ENCODE measurements around the gene ARHGAP25.

Gene ARHGAP25, protein sequence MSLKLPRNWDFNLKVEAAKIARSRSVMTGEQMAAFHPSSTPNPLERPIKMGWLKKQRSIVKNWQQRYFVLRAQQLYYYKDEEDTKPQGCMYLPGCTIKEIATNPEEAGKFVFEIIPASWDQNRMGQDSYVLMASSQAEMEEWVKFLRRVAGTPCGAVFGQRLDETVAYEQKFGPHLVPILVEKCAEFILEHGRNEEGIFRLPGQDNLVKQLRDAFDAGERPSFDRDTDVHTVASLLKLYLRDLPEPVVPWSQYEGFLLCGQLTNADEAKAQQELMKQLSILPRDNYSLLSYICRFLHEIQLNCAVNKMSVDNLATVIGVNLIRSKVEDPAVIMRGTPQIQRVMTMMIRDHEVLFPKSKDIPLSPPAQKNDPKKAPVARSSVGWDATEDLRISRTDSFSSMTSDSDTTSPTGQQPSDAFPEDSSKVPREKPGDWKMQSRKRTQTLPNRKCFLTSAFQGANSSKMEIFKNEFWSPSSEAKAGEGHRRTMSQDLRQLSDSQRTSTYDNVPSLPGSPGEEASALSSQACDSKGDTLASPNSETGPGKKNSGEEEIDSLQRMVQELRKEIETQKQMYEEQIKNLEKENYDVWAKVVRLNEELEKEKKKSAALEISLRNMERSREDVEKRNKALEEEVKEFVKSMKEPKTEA

DNA sequence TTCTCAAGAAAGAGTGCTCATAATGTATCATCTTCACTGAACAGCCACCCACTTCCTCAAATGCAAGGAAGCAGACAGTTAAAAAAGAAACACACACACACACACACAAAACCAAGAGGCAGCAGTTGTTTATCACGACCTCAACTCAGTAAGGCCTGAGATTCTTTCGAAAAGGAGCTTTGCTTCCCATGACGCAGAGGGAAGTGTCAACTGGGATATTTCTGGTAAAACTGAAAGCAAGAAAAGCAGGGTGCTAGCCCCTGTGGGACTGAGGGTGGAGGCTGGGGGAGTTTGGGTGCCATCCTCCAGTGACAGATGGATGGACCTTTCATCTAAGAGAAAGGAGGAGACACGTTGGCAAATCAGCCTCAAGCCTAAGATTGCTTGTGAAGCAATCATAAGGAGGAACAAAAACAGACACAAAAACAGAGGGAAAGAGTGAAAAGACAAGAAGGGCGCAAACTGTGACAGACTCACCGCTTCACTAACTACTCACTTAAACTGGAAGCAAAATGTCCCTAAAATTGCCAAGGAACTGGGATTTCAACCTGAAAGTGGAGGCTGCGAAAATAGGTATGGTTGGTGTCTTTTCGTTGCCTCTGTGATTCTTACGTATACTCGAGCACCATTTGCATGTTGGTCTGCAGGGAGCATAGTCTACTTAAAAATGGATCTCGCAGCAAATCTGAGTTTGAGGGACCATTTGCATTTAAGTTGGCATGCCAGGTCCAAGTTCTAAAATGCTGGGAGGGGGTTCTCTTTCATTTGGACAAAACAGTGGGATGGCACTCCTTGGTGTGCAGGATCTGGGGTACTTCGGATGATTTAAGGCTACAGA lies at the start of gene ARHGAP25:
Gene ARHGAP25 (plus strand): TSS at position 124 of the 838 bp plus-strand sequence. CDS start 389 bp downstream, at position 513.
- DNase-seq (ENCODE audit: low read depth in 2 of 3, low spot score in 1 of 3) = peak; percentile 57 to 68 (median 57)

DNA sequence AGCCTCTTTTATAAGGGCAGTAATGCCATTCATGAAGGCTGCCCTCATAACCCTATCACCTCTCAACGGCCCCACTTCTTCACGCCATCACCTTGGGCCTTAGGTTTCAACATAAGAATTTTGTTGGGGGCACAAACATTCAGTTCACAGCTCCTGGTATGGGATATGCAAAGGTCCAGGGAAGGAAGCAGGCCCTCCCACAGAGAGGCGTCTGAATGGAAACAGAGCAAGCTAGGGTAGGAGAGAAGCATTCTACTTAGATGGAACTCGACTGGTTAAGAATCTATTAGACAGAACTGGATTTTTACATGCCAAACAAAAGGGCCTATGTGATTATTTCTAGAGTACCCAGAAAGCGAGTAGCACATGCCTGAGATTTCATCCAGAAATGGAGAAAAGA lies 48.4 kb upstream of the ARHGAP25 start:
- no peak for DNase-seq (ENCODE audit: low read depth in 2 of 3, low spot score in 1 of 3)

DNA sequence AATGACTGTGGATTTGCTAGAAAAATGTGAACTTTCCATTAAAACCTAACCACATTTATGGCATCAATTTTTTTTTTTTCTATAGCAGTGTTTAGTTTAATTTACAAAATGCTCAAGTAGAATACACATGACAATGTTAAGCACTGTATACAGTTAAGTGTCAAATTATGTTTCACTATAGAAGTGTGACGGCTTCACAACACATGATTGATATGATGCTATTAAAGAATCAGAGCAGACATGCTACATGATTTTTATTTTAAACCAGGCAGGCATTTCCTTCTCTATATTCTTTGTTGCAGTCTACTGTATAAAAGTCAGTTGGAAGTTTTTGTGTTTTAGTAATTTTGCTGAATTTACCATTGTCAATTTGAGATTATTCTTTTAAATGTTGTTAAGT lies 47.6 kb upstream of the ARHGAP25 start:
- no peak for DNase-seq (ENCODE audit: low read depth in 2 of 3, low spot score in 1 of 3)

DNA sequence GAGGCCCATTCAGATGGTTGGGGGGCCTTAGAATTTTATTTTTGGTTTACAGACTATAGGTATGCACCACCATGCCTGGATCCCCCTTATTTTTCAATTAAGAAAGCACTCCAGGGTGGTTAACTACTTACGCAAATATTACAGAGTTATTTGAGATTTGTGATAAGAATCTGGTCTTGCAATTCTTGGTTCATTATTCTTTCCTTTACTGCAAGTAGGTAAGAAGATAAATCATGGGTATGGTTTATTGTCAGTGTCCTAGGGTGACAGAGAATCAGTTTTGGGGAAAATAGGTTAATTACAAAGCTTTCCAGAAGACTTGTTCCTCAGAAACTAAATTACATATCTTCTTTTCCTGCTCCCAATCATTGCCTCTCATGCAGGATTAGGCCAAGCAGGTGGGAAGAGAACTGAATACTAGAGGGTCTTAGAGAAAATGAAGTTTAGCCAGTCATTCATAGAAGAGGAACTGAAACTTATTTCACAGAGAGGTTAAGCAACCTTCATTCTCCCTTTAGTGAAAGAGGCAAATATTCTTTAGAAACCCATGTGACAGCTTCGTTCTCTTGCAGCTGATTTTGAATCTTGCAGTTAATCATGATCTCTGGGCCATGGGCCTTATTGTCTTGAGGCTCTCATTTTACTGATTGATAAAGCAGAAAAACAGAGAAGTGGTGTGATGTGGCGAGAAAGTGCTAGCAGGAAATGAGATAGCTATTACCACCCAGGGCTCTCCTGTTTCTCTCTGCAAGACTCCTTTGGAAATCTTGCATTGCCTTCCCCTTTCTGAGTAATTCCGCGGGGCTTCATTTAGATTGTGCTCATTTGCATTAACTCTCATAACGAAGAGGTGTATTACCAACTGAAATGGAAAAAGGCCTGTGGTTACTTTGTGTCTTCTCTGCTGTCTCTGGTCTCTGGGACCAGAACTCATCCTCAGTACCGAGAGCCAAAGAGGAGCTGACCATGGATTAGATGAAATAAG lies 44.8 kb upstream of the ARHGAP25 start:
- peak; percentile 5 to 26 (median 22) for DNase-seq (ENCODE audit: low read depth in 2 of 3, low spot score in 1 of 3)

DNA sequence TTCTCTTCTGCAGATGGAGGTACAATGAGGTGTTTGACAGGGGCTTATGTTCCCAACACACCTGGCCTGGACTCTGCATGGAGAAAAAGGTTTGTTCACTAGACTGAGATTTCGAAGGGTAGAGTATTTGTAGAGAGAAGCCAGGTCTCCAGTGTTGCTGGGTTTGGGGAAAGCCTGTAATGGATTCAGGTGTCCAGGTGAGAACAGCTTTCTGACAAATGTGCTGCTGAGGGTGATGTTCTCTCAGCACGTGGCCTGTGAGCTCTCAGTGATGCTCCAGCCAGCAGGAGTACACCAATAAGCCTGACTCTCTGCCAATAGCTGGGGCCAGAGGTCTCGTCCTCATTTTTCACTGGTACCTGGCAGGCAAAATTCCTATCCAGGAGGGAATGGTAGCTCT lies 43.8 kb upstream of the ARHGAP25 start:
- DNase-seq (ENCODE audit: low read depth in 2 of 3, low spot score in 1 of 3) = no peak

DNA sequence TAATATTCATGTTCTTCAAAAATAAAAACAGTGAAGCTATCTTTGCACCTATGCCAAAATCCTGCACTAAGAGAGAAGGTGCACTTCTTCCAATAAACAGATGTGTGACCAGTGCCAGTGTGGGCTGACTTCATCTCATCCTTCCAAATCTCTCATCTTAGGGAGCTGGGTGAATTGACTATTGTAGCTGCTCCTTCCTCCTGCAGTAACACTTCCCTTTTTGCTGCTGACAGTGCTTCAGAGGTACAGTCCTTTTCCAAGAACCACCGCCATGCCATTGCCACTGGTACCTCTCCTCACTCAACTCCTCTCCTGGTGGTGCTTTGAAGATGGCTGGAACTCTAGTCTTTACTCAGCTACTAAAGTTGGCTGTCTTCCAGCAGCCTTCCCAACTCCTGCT lies 42.1 kb upstream of the ARHGAP25 start:
- no peak for DNase-seq (ENCODE audit: low read depth in 2 of 3, low spot score in 1 of 3)

DNA sequence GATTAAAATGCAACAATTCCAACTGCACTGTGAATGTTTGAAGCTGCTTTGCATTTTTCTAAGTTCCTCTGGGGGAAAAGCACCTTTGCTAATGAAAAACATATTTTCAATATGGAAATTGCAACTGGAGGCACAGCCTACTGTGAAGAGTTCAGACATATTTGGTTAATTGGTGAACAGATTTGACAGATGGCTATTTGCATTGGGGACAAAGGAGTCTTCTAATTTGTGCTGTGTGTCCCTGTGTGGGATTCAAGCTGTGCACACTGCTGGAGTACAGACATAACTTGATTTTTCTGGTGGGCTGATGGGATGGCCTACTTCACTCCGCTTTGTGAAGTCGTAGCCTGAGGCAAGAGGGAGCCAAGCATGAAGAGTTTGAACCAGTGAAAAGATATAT lies 40.7 kb upstream of the ARHGAP25 start:
- DNase-seq (ENCODE audit: low read depth in 2 of 3, low spot score in 1 of 3) = no peak

DNA sequence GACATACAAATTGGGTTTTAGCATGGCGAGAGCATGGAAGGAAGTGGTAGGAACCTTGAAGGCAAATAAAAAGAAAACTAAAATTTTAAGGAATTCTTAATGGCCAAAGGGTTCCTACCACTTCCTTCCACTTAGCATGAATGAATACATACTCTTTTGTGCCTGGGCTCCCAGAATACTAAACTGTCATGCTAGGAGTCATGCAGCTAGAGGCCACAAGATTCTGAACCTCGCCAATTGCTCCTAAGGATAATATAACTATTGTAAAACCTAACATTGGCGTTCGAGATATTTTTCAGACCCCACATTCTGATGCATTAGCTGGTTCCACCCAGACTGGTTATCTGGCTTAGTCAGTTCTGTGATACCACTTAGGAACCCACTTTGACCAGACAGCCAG lies 38.6 kb upstream of the ARHGAP25 start:
- DNase-seq (ENCODE audit: low read depth in 2 of 3, low spot score in 1 of 3) = no peak

DNA sequence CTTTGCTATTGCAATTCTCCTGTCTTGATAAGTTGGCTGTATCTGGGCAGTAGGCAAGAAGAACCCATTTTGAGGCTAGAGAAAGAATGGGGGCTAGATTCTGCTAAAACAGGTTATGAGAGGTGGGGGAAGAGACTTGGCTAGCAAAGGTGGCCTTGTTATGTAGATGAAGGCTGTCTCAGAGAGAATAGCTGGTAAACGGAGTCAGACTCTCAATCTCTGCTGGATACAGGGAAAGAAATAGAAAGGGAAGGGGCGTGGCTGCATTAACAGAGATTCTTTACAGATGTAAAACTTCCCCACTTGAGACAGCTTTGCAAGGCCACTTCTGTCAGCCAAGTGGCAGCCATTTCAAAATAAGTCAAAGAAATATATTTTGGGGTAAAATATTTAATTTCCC lies 38.1 kb upstream of the ARHGAP25 start:
- no peak for DNase-seq (ENCODE audit: low read depth in 2 of 3, low spot score in 1 of 3)

DNA sequence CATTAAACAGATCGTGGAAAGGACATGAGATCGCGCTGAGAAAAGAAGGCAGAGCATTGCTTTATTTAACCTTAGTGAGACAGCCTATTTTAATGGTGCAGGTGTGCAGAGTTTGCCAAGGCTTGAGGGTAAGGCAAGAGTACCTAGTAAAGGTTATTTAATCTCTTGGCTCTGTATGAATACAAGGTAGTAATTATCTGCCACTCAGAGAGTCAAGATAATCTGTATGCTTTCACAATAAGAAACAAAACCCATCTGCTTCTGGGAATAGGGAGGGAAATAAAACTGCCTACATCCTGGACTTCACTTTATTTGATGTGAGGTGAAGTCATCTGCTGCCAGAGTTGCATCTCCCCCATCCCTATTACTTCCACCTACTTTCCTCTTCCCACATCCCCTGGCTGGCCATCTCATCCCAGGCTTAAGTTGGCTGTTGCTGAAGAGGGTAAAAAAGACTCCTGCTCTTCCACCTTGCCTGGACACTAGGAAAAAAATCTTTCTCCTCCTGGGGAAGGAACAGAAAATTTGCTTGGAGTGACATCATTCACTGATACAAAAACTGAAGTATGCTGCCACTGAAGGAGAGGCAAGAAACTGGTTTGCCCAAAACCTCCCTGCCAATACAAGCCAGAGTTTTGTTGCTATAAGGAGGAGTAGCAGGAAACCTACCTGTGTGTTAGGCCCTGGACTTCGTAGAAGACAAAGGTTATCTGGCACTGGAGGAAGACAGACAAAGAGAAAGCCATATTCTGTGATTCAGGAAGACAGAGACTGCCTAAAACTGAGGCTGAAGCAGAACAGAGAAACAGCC lies 35.8 kb upstream of the ARHGAP25 start:
- no peak for DNase-seq (ENCODE audit: low read depth in 2 of 3, low spot score in 1 of 3)

DNA sequence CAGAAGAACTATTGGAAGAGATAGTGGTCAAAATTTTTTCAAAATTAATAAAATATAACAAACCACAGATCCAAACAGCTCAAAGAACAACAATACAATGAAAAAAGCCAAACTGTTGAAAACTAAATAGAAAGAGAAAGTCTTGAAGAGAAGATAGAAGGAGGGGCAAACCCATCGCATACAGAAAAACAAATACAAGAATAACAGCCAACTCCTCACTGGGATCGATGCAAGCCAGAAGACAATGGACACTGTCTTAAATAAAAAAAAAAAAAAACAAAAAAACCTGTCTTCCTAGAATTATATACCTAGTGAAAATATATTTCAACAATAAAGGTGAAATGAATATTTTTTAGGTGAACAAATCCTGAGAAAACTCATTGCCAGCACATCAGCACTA lies 34.1 kb upstream of the ARHGAP25 start:
- DNase-seq (ENCODE audit: low read depth in 2 of 3, low spot score in 1 of 3) = no peak

DNA sequence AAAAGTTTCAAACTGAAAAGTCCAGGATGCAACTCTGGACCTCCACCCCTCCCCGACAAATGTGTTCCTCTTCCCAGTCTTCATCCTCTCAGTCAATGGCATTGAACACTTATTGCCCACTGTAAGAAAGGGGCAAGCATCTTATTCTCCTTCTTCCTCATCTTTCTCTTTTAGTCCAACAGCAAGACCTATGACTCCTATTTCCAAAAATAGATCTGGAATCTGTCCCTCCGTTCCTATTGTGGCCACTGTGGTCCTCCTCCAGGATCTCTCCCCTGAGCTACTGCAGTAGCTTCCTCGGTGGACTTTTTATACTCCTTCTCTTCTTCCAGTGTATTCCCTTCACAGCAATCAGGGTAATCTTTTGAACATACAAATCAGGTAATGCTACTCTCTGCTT lies 28.0 kb upstream of the ARHGAP25 start:
- DNase-seq (ENCODE audit: low read depth in 2 of 3, low spot score in 1 of 3) = no peak

DNA sequence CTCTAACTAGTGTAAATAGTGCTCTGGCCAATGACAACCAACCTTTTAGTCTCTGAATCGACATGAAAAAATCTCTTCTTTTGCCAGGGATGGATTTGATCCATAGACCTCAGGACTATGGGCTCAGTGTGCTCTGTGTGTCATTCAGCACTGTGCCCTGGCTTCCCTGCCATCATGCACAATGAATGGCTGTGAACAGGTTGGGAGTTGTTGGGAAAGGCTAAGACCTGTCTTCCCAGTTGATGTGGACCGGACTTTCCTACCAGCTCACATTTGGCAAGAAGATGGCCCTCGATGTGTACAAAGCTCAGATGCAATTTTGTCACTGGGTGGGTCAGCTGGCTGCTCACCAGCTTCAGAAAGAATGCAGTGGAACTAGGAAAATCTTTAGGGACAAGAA lies 26.0 kb upstream of the ARHGAP25 start:
- no peak for DNase-seq (ENCODE audit: low read depth in 2 of 3, low spot score in 1 of 3)

DNA sequence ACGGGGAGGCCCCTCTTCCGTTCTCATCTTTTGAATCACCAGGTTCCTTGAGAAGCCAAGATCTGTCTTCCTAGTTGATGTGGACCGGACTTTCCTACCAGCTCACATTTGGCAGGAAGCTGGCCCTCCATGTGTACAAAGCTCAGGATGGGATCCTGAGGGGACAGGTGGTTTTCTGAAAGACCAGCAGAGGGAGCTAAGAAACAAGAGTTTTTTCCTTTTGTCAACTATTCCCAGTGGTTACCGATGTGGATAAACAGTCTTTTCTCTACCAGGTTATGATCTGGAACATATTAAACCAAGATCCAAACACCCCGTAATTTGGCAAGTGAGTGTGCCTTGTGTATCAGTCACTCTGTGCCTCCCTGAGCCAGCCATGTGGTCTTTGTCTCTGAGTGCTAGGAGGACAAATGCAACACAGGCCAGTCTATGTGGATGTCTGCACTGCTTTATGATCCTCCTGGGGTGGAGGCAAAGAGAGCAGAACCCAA lies 25.1 kb upstream of the ARHGAP25 start:
- DNase-seq (ENCODE audit: low read depth in 2 of 3, low spot score in 1 of 3) = no peak

DNA sequence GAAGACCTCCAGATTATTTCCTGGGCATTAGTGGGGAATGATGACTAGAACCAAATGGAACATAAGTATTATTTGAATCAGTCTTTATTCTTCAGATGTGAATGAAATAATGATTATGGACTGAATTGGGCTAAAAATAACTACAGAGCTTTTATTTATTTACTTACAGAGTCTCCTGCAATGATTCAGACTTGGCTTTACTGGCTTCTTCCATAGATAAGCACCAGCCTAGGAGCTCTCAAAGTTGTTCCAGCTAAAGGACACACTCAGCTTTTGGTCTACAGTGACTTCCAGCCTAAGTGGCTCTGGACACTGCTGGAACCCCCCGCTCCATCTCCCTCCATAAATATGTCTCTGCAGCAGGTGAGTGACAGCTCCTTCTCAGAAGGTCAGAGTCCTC lies 24.3 kb upstream of the ARHGAP25 start:
- no peak for DNase-seq (ENCODE audit: low read depth in 2 of 3, low spot score in 1 of 3)

DNA sequence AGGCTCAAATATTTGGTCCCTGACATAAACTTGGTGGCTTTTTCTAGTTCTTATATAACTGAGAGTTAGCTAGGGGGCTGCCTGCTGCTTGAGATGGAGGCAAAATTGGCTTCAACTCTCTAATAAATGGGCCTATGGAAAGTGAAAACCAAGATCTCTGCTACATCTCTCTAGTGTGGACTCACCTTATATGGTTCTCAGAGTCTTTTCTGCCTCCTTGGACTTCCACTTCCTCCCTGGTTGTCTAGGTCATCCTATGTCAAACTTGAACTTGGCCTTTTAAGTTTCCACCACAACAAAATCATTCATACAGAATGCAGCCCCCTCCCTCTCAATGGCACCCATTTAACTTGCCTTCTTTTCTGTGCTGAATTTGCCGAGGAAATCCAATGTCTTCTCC lies 23.9 kb upstream of the ARHGAP25 start:
- DNase-seq (ENCODE audit: low read depth in 2 of 3, low spot score in 1 of 3) = no peak

DNA sequence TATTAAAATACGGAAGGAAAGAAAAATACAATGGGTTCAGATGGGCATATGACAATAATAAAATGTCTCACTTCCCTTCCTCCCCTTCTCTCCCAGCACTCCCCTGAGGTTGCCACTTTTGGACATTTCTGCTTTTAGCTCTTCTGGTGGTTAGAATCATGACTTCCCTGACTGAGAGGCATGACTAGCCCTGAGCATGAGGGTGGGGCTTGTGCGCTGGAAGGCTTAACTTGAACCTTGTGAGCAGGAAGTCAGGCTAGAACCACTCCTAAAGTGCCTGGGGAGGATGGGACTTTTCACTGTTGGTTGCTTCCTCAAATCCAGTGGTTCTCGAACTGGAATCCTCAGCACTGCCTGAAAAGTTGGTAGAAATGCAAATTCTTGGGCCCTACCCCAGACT lies 19.7 kb upstream of the ARHGAP25 start:
- DNase-seq (ENCODE audit: low read depth in 2 of 3, low spot score in 1 of 3) = no peak

DNA sequence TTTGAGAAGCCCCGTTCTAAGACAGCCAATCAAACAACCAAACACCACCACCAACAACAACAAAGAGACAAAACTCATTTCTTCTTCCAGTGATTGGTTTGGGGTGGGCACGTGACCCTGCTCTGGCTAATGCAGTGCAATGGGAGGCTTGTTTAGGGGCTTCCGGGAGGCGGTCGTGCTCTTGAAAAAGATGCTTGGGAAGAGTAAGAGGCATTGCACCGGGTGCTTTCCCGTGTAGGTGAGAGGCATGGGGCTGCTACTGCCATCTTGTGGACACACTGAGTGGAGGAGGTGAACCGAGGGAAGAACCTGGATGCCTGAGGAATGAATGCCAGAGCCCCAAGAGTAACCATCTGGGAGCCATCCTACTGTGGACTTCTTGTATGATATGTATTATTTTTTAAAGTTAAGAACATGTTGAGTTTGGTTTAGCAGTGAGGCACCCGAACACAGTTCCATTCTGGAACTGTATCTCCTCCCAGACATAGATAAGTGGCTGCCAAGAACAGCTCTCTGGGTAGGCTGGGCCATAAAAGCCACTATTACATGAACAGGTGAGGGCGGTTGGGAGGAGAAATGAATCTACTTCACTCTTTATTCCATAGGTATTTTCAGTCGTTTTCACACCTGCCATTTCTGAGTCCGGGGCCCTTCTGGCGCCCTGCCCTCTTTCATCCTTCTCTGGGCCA lies 19.1 kb upstream of the ARHGAP25 start:
- DNase-seq (ENCODE audit: low read depth in 2 of 3, low spot score in 1 of 3) = peak in 2 of 3 donors; percentile 59 to 61

Measured in stimulated activated CD4-positive, alpha-beta T cell treated with anti-CD3 and anti-CD28 coated beads, Interleukin-12 subunit alpha, Interleukin-12 subunit beta, amount 100 ng/mL, for 48 hours (primary cell).